HCT116 (cell line): Measurements from ENCODE around the gene DRG2. TPM values are rescaled to one million over a fixed set of nuclear protein-coding genes. Genes with fewer than 3 reads are reported as not detected.

Experiments
- ATAC-seq: fragments of 200-7000 bp; cut with Tn5 transposase; 2 replicates; pipeline ENCODE4 v1.9.1; 2020; ENCODE audit warnings: mild to moderate bottlenecking, moderate library complexity
- BruUV-seq: library from RNA; stranded (reverse); fragments of 400-500 nt; replicated peaks from 2 replicates; lab custom pipeline; 2021; lab: Mats Ljungman, UMichigan
- CTCF ChIA-PET: fragments of 300-600 bp; sonication (Branson Sonifier 250); formaldehyde crosslinking; loops from one replicate; lab custom pipeline; 2021; ENCODE audit warnings: antibody characterized with exemption; lab: Charles Lee
- POLR2A ChIA-PET: fragments of 300-600, 350-600 bp; sonication (Branson Sonifier 250); formaldehyde crosslinking; loops from one replicate; lab custom pipeline; 2021; ENCODE audit warnings: antibody characterized with exemption; lab: Charles Lee
- RAD21 ChIA-PET, 2 experiments: fragments of 300-600 bp; sonication (Branson Sonifier 250); formaldehyde crosslinking; loops; one replicate each; lab custom pipeline; 2023; ENCODE audit warnings: low total read pairs in 2 of 2; ENCODE audit not compliant: uncharacterized antibody in 2 of 2, unreplicated experiment in 2 of 2, low non-redundant PET in 1 of 2; lab: Charles Lee
- DNase-seq: peaks from one replicate; pipeline ENCODE4 v3.0.0-alpha.2; 2010; ENCODE audit warnings: low read depth, low spot score
- H2AFZ ChIP-seq: fragments of 200-600 bp; shearing (Covaris generic), sonication (generic); 2 replicates; pipeline ENCODE4 v1.6.1; 2017; ENCODE audit warnings: low read depth, mixed run types, mixed read lengths, antibody characterized with exemption, low read length; ENCODE audit not compliant: poor library complexity, severe bottlenecking
- H3K27ac ChIP-seq: 2 replicates; pipeline ENCODE4 v1.5.1; 2012; ENCODE audit warnings: low read depth, low read length
- H3K27me3 ChIP-seq: fragments of 200-600 bp; sonication (generic); 2 replicates; pipeline ENCODE4 v1.6.1; 2016; ENCODE audit warnings: mixed run types, low read length, mixed read lengths; ENCODE audit not compliant: insufficient read depth
- H3K36me3 ChIP-seq, 2 experiments: fragments of 200-500 bp in 1 of 2; fragments of 200-600 bp in 1 of 2; sonication (Bioruptor generic) in 1 of 2; sonication (generic) in 1 of 2; 2 replicates each; pipeline versions ENCODE4 v1.5.1 to v1.6.1; 2014 to 2016; ENCODE audit warnings: low read length in 2 of 2, inconsistent platforms in 1 of 2, mixed read lengths in 1 of 2, mixed run types in 1 of 2; ENCODE audit not compliant: insufficient read depth in 2 of 2, control insufficient read depth in 1 of 2
- H3K4me1 ChIP-seq, 2 experiments: fragments of 200-600 bp in 1 of 2; sonication (generic) in 1 of 2; 2 replicates each; pipeline versions ENCODE4 v1.5.1 to v1.6.1; 2012 to 2017; ENCODE audit warnings: low read length in 2 of 2, inconsistent platforms in 1 of 2, mild to moderate bottlenecking in 1 of 2, mixed read lengths in 1 of 2, mixed run types in 1 of 2, moderate library complexity in 1 of 2; ENCODE audit not compliant: insufficient read depth in 2 of 2, control insufficient read depth in 1 of 2
- H3K4me2 ChIP-seq: fragments of 200-600 bp; sonication (generic); 2 replicates; pipeline ENCODE4 v1.6.1; 2017; ENCODE audit warnings: mixed run types, low read length, mixed read lengths
- H3K4me3 ChIP-seq, 2 experiments: fragments of 200-600 bp in 1 of 2; sonication (generic) in 1 of 2; replicated peaks in 1 of 2; 2 replicates each; pipeline ENCODE4 v1.5.1; 2011 to 2016; ENCODE audit warnings: low read length in 2 of 2, control low read depth in 1 of 2, low read depth in 1 of 2, mild to moderate bottlenecking in 1 of 2, mixed read lengths in 1 of 2, mixed run types in 1 of 2
- H3K79me2 ChIP-seq: fragments of 200-600 bp; sonication (generic); 2 replicates; pipeline ENCODE4 v1.6.1; 2017; ENCODE audit warnings: mild to moderate bottlenecking, mixed run types, low read length, moderate library complexity, mixed read lengths; ENCODE audit not compliant: insufficient read depth
- H3K9ac ChIP-seq: fragments of 200-600 bp; sonication (generic); 2 replicates; pipeline ENCODE4 v1.6.1; 2016; ENCODE audit warnings: low read length, mixed read lengths
- H3K9me2 ChIP-seq: fragments of 200-600 bp; sonication (generic), shearing (Covaris generic); 2 replicates; pipeline ENCODE4 v1.6.1; 2017; ENCODE audit warnings: mixed run types, mild to moderate bottlenecking, moderate library complexity; ENCODE audit not compliant: insufficient read depth
- H3K9me3 ChIP-seq, 2 experiments: fragments of 200-500 bp in 1 of 2; fragments of 200-600 bp in 1 of 2; sonication (Bioruptor generic) in 1 of 2; sonication (generic) in 1 of 2; 2 replicates each; pipeline ENCODE4 v1.6.1; 2014 to 2017; ENCODE audit warnings: low read length in 2 of 2, mixed read lengths in 2 of 2, inconsistent platforms in 1 of 2, low read depth in 1 of 2, mild to moderate bottlenecking in 1 of 2, mixed run types in 1 of 2, moderate library complexity in 1 of 2; ENCODE audit not compliant: control insufficient read depth in 1 of 2, insufficient read depth in 1 of 2
- H4K20me1 ChIP-seq: fragments of 200-600 bp; sonication (generic), shearing (Covaris generic); 2 replicates; pipeline ENCODE4 v1.6.1; 2017; ENCODE audit warnings: mixed run types, mild to moderate bottlenecking, moderate library complexity; ENCODE audit not compliant: insufficient read depth
- CBX3 ChIP-seq: IDR thresholded peaks from 2 replicates; pipeline ENCODE4 v1.6.1; 2012; ENCODE audit warnings: low read depth
- EGR1 ChIP-seq: IDR thresholded peaks from 2 replicates; pipeline ENCODE4 v1.6.1; 2012; ENCODE audit warnings: low read depth
- ELF1 ChIP-seq: IDR thresholded peaks from 2 replicates; pipeline ENCODE4 v1.6.1; 2012; ENCODE audit warnings: low read depth, borderline replicate concordance
- EZH2 ChIP-seq: fragments of 200-600 bp; sonication (generic); IDR thresholded peaks from 2 replicates; pipeline ENCODE4 v1.6.1; 2017; ENCODE audit warnings: antibody characterized with exemption, mixed run types
- EZH2phosphoT487 ChIP-seq: fragments of 200-600 bp; IDR thresholded peaks from 2 replicates; pipeline ENCODE4 v1.6.1; 2018; ENCODE audit warnings: antibody characterized with exemption, borderline replicate concordance
- FOSL1 ChIP-seq: IDR thresholded peaks from 2 replicates; pipeline ENCODE4 v1.6.1; 2012; ENCODE audit warnings: low read depth
- JUND ChIP-seq: IDR thresholded peaks from 2 replicates; pipeline ENCODE4 v1.6.1; 2012
- POLR2A ChIP-seq: IDR thresholded peaks from 2 replicates; pipeline ENCODE4 v1.7.0; 2011; ENCODE audit warnings: borderline replicate concordance; ENCODE audit not compliant: insufficient read depth, insufficient read length; ENCODE audit errors: extremely low read depth
- POLR2AphosphoS5 ChIP-seq: IDR thresholded peaks from 2 replicates; pipeline ENCODE4 v1.6.1; 2011; ENCODE audit warnings: mild to moderate bottlenecking, low read depth, low read length, moderate library complexity
- RAD21 ChIP-seq: IDR thresholded peaks from 2 replicates; pipeline ENCODE4 v1.6.1; 2012; ENCODE audit warnings: low read depth, mild to moderate bottlenecking
- SIN3A ChIP-seq: IDR thresholded peaks from 2 replicates; pipeline ENCODE4 v1.6.1; 2012; ENCODE audit warnings: low read depth
- SP1 ChIP-seq: IDR thresholded peaks from 2 replicates; pipeline ENCODE4 v1.6.1; 2012; ENCODE audit warnings: low read depth
- SRF ChIP-seq: IDR thresholded peaks from 2 replicates; pipeline ENCODE4 v1.6.1; 2012; ENCODE audit warnings: low read depth
- TCF7L2 ChIP-seq: IDR thresholded peaks from 2 replicates; pipeline ENCODE4 v1.7.0; 2011; ENCODE audit warnings: borderline replicate concordance, inconsistent platforms; ENCODE audit not compliant: insufficient read depth, insufficient read length; ENCODE audit errors: extremely low read depth
- ZFX ChIP-seq: fragments of 450-650 bp; IDR thresholded peaks from 2 replicates; pipeline ENCODE4 v1.6.1; 2017
- ZNF274 ChIP-seq: fragments of 200-500 bp; sonication (Bioruptor generic); IDR thresholded peaks from 2 replicates; pipeline ENCODE4 v1.6.1; 2014; ENCODE audit warnings: mild to moderate bottlenecking, low read depth, low read length, inconsistent platforms
- intact Hi-C: fragments of 100-400 bp; cut with micrococcal nuclease; formaldehyde crosslinking; loops from 2 replicates; pipeline ENCODE4 v1.10.0; 2022
- total RNA-seq: library from RNA; stranded (reverse); gene quantifications from one replicate; pipeline ENCODE4 v1.2.1, GENCODE V29; 2021; ENCODE audit not compliant: unreplicated experiment
- TF ChIP-seq, protein P1 (sequence below): IDR thresholded peaks from 2 replicates; pipeline ENCODE4 v1.6.1; 2012; ENCODE audit warnings: low read depth
- TF ChIP-seq, protein P2 (sequence below): IDR thresholded peaks from 2 replicates; pipeline ENCODE4 v1.6.1; 2011; ENCODE audit warnings: mild to moderate bottlenecking, low read length, moderate library complexity; ENCODE audit not compliant: insufficient replicate concordance; ENCODE audit errors: extremely low read depth
- TF ChIP-seq, protein P3 (sequence below): IDR thresholded peaks from 2 replicates; pipeline ENCODE4 v1.6.1; 2012
- TF ChIP-seq, protein P4 (sequence below), 3 experiments: fragments of 200-600 bp in 1 of 3; sonication (generic) in 1 of 3; IDR thresholded peaks in 2 of 3; conservative IDR thresholded peaks in 1 of 3; 2 replicates each; pipeline ENCODE4 v1.5.1; 2012 to 2017; ENCODE audit warnings: low read depth in 2 of 3, low read length in 2 of 3, antibody characterized with exemption in 1 of 3, borderline replicate concordance in 1 of 3, control low read depth in 1 of 3, mild to moderate bottlenecking in 1 of 3, mixed read lengths in 1 of 3, mixed run types in 1 of 3, moderate library complexity in 1 of 3; ENCODE audit not compliant: insufficient read depth in 1 of 3

The DRG2 gene
- total RNA-seq, 1 experiment from 2014 or later = 41.0 TPM

DNA sequence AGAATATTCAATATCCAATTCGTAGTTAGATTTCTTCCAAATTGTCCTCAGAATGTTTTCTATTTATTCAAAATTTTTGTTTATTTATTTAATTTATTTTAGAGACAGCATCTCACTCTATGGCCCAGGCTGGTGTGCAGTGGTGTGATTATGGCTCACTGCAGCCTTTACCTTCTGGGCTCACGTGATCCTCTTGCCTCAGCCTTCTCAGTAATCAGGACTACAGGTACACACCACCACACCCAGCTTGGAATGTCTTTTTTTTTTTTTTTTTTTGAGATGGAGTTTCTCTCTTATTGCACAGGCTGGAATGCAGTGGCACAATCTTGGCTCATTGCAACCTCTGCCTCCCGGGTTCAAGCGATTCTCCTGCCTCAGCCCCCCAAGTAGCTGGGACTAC lies 3.5 kb upstream of the DRG2 start:
- H4K20me1 ChIP-seq = no peaks in the 10 kb centered on the region
- TF ChIP-seq CBX3 (no peak), ZNF274 (no peak), RAD21 (no peak), SIN3A (no peak), POLR2AphosphoS5 (no peak), POLR2A (no peak), FOSL1 (no peak), EGR1 (no peak), ELF1 (no peak), TCF7L2 (no peak), ZFX (no peak), EZH2phosphoT487 (no peak), JUND (no peak), SRF (no peak), EZH2 (no peak), SP1 (no peak)
- TF ChIP-seq, protein P1, sequence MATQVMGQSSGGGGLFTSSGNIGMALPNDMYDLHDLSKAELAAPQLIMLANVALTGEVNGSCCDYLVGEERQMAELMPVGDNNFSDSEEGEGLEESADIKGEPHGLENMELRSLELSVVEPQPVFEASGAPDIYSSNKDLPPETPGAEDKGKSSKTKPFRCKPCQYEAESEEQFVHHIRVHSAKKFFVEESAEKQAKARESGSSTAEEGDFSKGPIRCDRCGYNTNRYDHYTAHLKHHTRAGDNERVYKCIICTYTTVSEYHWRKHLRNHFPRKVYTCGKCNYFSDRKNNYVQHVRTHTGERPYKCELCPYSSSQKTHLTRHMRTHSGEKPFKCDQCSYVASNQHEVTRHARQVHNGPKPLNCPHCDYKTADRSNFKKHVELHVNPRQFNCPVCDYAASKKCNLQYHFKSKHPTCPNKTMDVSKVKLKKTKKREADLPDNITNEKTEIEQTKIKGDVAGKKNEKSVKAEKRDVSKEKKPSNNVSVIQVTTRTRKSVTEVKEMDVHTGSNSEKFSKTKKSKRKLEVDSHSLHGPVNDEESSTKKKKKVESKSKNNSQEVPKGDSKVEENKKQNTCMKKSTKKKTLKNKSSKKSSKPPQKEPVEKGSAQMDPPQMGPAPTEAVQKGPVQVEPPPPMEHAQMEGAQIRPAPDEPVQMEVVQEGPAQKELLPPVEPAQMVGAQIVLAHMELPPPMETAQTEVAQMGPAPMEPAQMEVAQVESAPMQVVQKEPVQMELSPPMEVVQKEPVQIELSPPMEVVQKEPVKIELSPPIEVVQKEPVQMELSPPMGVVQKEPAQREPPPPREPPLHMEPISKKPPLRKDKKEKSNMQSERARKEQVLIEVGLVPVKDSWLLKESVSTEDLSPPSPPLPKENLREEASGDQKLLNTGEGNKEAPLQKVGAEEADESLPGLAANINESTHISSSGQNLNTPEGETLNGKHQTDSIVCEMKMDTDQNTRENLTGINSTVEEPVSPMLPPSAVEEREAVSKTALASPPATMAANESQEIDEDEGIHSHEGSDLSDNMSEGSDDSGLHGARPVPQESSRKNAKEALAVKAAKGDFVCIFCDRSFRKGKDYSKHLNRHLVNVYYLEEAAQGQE = no peak
- TF ChIP-seq, protein P2, sequence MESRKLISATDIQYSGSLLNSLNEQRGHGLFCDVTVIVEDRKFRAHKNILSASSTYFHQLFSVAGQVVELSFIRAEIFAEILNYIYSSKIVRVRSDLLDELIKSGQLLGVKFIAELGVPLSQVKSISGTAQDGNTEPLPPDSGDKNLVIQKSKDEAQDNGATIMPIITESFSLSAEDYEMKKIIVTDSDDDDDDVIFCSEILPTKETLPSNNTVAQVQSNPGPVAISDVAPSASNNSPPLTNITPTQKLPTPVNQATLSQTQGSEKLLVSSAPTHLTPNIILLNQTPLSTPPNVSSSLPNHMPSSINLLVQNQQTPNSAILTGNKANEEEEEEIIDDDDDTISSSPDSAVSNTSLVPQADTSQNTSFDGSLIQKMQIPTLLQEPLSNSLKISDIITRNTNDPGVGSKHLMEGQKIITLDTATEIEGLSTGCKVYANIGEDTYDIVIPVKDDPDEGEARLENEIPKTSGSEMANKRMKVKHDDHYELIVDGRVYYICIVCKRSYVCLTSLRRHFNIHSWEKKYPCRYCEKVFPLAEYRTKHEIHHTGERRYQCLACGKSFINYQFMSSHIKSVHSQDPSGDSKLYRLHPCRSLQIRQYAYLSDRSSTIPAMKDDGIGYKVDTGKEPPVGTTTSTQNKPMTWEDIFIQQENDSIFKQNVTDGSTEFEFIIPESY = no peak
- TF ChIP-seq, protein P3, sequence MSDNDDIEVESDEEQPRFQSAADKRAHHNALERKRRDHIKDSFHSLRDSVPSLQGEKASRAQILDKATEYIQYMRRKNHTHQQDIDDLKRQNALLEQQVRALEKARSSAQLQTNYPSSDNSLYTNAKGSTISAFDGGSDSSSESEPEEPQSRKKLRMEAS = no peak
- TF ChIP-seq, protein P4, sequence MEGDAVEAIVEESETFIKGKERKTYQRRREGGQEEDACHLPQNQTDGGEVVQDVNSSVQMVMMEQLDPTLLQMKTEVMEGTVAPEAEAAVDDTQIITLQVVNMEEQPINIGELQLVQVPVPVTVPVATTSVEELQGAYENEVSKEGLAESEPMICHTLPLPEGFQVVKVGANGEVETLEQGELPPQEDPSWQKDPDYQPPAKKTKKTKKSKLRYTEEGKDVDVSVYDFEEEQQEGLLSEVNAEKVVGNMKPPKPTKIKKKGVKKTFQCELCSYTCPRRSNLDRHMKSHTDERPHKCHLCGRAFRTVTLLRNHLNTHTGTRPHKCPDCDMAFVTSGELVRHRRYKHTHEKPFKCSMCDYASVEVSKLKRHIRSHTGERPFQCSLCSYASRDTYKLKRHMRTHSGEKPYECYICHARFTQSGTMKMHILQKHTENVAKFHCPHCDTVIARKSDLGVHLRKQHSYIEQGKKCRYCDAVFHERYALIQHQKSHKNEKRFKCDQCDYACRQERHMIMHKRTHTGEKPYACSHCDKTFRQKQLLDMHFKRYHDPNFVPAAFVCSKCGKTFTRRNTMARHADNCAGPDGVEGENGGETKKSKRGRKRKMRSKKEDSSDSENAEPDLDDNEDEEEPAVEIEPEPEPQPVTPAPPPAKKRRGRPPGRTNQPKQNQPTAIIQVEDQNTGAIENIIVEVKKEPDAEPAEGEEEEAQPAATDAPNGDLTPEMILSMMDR (IDR thresholded peaks at IDR 0.05 in 2 of 3, conservative IDR thresholded peaks at IDR 0.05 in 1 of 3; ENCODE audit: borderline replicate concordance in 1 of 3, insufficient read depth in 1 of 3, low read depth in 2 of 3, low read length in 2 of 3) = no peak
- CTCF ChIA-PET = no interaction called here
- POLR2A ChIA-PET = no interaction called here
- no peak overlapping the region for H3K9ac ChIP-seq
- no peaks in the 10 kb centered on the region for H3K9me3 ChIP-seq
- H3K4me3 ChIP-seq = no peak overlapping the region
- H3K27ac ChIP-seq = no peak overlapping the region
- DNase-seq = no peak
- peaks cover 15% of the 10 kb centered on the region for H3K79me2 ChIP-seq
- intact Hi-C loops = no loop called here
- RAD21 ChIA-PET = no interaction called here
- no peak for ATAC-seq
- no peaks in the 10 kb centered on the region for H3K9me2 ChIP-seq
- no peaks in the 10 kb centered on the region for H3K36me3 ChIP-seq
- no peak overlapping the region for H2AFZ ChIP-seq
- no TSS peak for BruUV-seq
- no peaks in the 10 kb centered on the region for H3K27me3 ChIP-seq
- H3K4me1 ChIP-seq = peaks cover 8 to 17% of the 10 kb centered on the region in 2 experiments; a peak in 3 of 4 replicates
- H3K4me2 ChIP-seq = no peak overlapping the region
